GM21367 (cell line): ENCODE results near the gene RAB10.
"Not testable (repeated sequence)": the region's sequence is repeated elsewhere in the genome, so short reads cannot be mapped to it uniquely, and the experiment has no call there.

Experiments used
- ATAC-seq: cut with Tn5 transposase; IDR thresholded peaks from one replicate; pipeline ENCODE4 v1.9.1; 2021; ENCODE audit not compliant: unreplicated experiment

Gene RAB10

GRCh38 chr2:26144953-26145680 is 111.2 kb downstream of the RAB10 start:
- ATAC-seq: no peak

GRCh38 chr2:26148501-26148900 is 114.6 kb downstream of the RAB10 start:
- no peak for ATAC-seq

GRCh38 chr2:26150243-26150642 is 116.4 kb downstream of the RAB10 start:
- ATAC-seq: no peak

GRCh38 chr2:26157580-26157979 is 123.7 kb downstream of the RAB10 start:
- no peak for ATAC-seq

- no peak for ATAC-seq
Observed at GRCh38 chr2:26161926-26162325, 128.0 kb downstream of the RAB10 start.

GRCh38 chr2:26162963-26163362 is 129.1 kb downstream of the RAB10 start:
- ATAC-seq: no peak

- ATAC-seq: no peak
Observed at GRCh38 chr2:26164231-26164630, 130.3 kb downstream of the RAB10 start.

- ATAC-seq: no peak
Observed at GRCh38 chr2:26164641-26165211, 130.8 kb downstream of the RAB10 start.

- no peak for ATAC-seq
Observed at GRCh38 chr2:26165403-26165802, 131.5 kb downstream of the RAB10 start.

GRCh38 chr2:26166541-26166940 is 132.7 kb downstream of the RAB10 start:
- not testable (repeated sequence) for ATAC-seq

- ATAC-seq: no peak
Observed at GRCh38 chr2:26168785-26169184, 134.9 kb downstream of the RAB10 start.

- ATAC-seq: no peak
Observed at GRCh38 chr2:26169226-26169625, 135.3 kb downstream of the RAB10 start.

- ATAC-seq: no peak
Observed at GRCh38 chr2:26169681-26170414, 136.0 kb downstream of the RAB10 start.

- ATAC-seq: no peak
Observed at GRCh38 chr2:26170795-26171194, 136.9 kb downstream of the RAB10 start.

- no peak for ATAC-seq
Observed at GRCh38 chr2:26172189-26172870, 138.4 kb downstream of the RAB10 start.

- no peak for ATAC-seq
Observed at GRCh38 chr2:26172871-26173775, 139.2 kb downstream of the RAB10 start, which contains the start of gene GAREM2. Gene GAREM2, plus strand, starts transcription at chr2:26173088. Its CDS starts 133 bp downstream, at chr2:26173221.

GRCh38 chr2:26173776-26174482 is 140.0 kb downstream of the RAB10 start:
- no peak for ATAC-seq

GRCh38 chr2:26174691-26175465 is 141.0 kb downstream of the RAB10 start:
- ATAC-seq: no peak
